Common myeloid progenitor, CD34-positive (primary cell): Measurements from ENCODE around the gene AIF1L.

ENCODE experiments used
- CTCF ChIA-PET: fragments of 350-600 bp; sonication (Branson Sonifier 250); formaldehyde crosslinking; loops from one replicate; lab custom pipeline; 2021; ENCODE audit warnings: antibody characterized with exemption; lab: Charles Lee
- POLR2A ChIA-PET: fragments of 350-600 bp; sonication (Branson Sonifier 250); formaldehyde crosslinking; loops from one replicate; lab custom pipeline; 2021; ENCODE audit warnings: antibody characterized with exemption; lab: Charles Lee
- DNase-seq, 3 donors: peaks; one replicate each; pipeline versions ENCODE4 v3.0.0 to v3.0.0-alpha.2; 2013
- H3K27ac ChIP-seq, 2 experiments: 1 replicate in 1 of 2; 2 replicates in 1 of 2; pipeline ENCODE4 v1.7.0; 2013; ENCODE audit warnings: inconsistent platforms in 2 of 2, low read length in 2 of 2, mild to moderate bottlenecking in 2 of 2, low read depth in 1 of 2, moderate library complexity in 1 of 2; ENCODE audit not compliant: severe bottlenecking in 2 of 2, insufficient read depth in 1 of 2, poor library complexity in 1 of 2
- H3K27me3 ChIP-seq, 5 experiments: replicated peaks in 2 of 5; 1 replicate in 3 of 5; 2 replicates in 2 of 5; pipeline versions ENCODE4 v1.6.1 to v1.7.0; 2013; ENCODE audit warnings: low read length in 4 of 5, mild to moderate bottlenecking in 2 of 5, moderate library complexity in 2 of 5, inconsistent platforms in 1 of 5; ENCODE audit not compliant: insufficient read depth in 5 of 5, control insufficient read depth in 4 of 5
- H3K36me3 ChIP-seq, 4 experiments: 1 replicate in 2 of 4; 2 replicates in 2 of 4; pipeline versions ENCODE4 v1.6.1 to v1.7.0; 2013; ENCODE audit warnings: low read length in 3 of 4, control low read depth in 1 of 4, mild to moderate bottlenecking in 1 of 4; ENCODE audit not compliant: control insufficient read depth in 4 of 4, insufficient read depth in 4 of 4
- H3K4me1 ChIP-seq, 4 experiments: 1 replicate in 3 of 4; 2 replicates in 1 of 4; pipeline versions ENCODE4 v1.6.1 to v1.7.1; 2013; ENCODE audit warnings: low read length in 3 of 4, mild to moderate bottlenecking in 3 of 4, control low read depth in 1 of 4, inconsistent platforms in 1 of 4, moderate library complexity in 1 of 4; ENCODE audit not compliant: control insufficient read depth in 4 of 4, insufficient read depth in 4 of 4; ENCODE audit errors: control extremely low read depth in 1 of 4
- H3K4me3 ChIP-seq, 7 experiments: 1 replicate in 4 of 7; 2 replicates in 3 of 7; pipeline versions ENCODE4 v1.5.1 to v1.7.0; 2013; ENCODE audit warnings: mild to moderate bottlenecking in 7 of 7, low read length in 6 of 7, moderate library complexity in 6 of 7, inconsistent platforms in 2 of 7, low read depth in 2 of 7, control low read depth in 1 of 7; ENCODE audit not compliant: insufficient read depth in 4 of 7, control insufficient read depth in 1 of 7; ENCODE audit errors: extremely low read depth in 1 of 7
- H3K9me3 ChIP-seq, 5 experiments: 1 replicate in 4 of 5; 2 replicates in 1 of 5; pipeline versions ENCODE4 v1.6.1 to v1.7.1; 2013; ENCODE audit warnings: low read length in 4 of 5, mild to moderate bottlenecking in 2 of 5, inconsistent platforms in 1 of 5, low read depth in 1 of 5, moderate library complexity in 1 of 5; ENCODE audit not compliant: control insufficient read depth in 4 of 5, insufficient read depth in 2 of 5; ENCODE audit errors: control extremely low read depth in 1 of 5
- WGBS: methylation state at CpG from one replicate; pipeline ENCODE4 v1.1.5; 2013; ENCODE audit not compliant: insufficient coverage; 5-methylcytosine and 5-hydroxymethylcytosine counted together

Gene AIF1L

DNA sequence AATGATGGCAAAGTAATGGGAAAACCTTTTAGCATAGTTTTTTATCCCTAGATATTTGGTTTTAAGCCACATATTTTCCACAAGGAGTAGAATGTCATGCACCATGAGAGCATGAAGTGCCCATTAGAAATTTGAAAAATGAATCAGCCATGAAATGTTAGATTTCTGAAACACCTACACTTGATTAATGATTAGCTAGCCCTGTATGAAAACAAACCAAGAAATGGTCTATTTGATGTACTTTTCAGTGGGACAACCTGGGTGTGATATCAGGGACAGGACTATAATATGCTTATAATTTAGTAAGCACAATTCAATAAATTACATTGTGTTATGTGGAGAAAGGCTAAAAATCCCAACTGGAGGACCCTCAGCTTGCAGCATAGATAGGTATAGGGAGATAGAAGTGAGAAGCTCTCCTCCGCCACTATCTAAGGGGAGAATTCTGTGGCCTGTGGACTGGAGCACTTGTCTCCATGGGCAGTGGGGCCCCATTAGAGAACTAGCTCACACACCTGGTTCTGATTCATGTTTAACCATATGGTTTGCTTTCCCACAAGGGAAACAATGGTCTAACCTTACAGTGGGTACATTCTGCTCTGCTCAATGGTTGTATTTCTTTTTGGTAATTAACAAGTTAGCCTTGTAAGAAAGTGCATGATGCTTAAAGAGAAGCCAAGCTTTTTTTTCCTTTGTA lies 64.2 kb downstream of the AIF1L start:
- ChIA-PET CTCF (interaction anchor here (1.0 kb wide), 1 partner anchor 17 kb away, joined by 4 read pairs; no protein-coding TSS in a partner anchor), POLR2A (no interaction called here)
- WGBS, result no CpG with 5 or more reads among the region's 1 CpG
- H3K9me3 ChIP-seq, result no peaks in the 10 kb centered on the region
- H3K4me1 ChIP-seq, result no peaks in the 10 kb centered on the region
- H3K27me3 ChIP-seq, result no peaks in the 10 kb centered on the region
- H3K27ac ChIP-seq, result peak overlapping the region in 1 of 2 experiments; percentile 7
- H3K4me3 ChIP-seq, result no peak overlapping the region
- DNase-seq, result no peak
- peaks cover 25 to 75% (median 51%) of the 10 kb centered on the region in 4 experiments for H3K36me3 ChIP-seq

DNA sequence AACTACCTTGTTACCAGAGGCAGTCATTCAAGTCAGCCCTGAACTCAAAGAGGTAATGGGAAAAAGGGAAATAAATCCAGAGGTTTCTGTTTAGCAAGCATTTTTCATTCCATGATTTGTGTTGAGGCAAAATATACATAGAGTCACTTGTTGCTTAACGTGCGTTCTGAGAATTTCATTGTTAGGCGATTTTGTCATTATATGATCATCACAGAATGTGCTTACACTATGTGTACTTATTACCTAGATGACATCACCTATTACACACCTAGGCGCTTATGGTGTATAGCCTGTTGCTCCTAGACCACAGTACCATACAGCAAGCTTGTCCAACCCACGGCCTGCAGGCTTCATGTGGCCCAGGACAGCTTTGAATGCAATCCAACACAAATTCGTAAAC lies 65.3 kb downstream of the AIF1L start:
- ChIA-PET POLR2A (no interaction called here), CTCF (interaction anchor here (0.6 to 1.5 kb wide), 4 partner anchors 12 to 175 kb away, joined by 4 to 5 read pairs (median 4); no protein-coding TSS in a partner anchor)
- Histone ChIP-seq H3K36me3 (peaks cover 29 to 76% (median 53%) of the 10 kb centered on the region in 4 experiments), H3K27me3 (no peaks in the 10 kb centered on the region), H3K4me1 (no peaks in the 10 kb centered on the region), H3K27ac (no peak overlapping the region), H3K4me3 (no peak overlapping the region), H3K9me3 (no peaks in the 10 kb centered on the region)
- 100% methylated on average over 2 of the region's 6 CpGs for WGBS
- no peak for DNase-seq

DNA sequence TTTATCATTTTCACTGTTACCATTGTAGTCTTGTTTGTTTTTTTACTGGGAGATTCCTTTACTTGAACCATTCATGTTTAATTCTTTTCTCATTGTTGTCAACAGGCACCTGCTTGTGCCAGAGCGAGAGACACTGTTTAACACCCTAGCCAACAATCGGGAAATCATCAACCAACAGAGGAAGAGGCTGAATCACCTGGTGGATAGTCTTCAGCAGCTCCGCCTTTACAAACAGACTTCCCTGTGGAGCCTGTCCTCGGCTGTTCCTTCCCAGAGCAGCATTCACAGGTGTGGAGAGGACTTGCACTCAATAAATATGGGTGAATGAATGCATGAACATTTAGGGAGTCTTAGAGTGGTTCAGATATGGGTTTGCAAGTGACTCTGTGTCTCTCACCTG lies 66.6 kb downstream of the AIF1L start:
- 93% methylated on average over 4 of the region's 4 CpGs for WGBS
- ChIA-PET POLR2A (no interaction called here), CTCF (interaction anchor here (0.9 to 1.5 kb wide), 3 partner anchors 11 to 52 kb away, joined by 3 to 5 read pairs (median 4); no protein-coding TSS in a partner anchor)
- Histone ChIP-seq H3K9me3 (no peaks in the 10 kb centered on the region), H3K27me3 (no peaks in the 10 kb centered on the region), H3K4me3 (no peak overlapping the region), H3K4me1 (no peaks in the 10 kb centered on the region), H3K36me3 (peaks cover 30 to 76% (median 53%) of the 10 kb centered on the region in 4 experiments), H3K27ac (no peak overlapping the region)
- no peak for DNase-seq

DNA sequence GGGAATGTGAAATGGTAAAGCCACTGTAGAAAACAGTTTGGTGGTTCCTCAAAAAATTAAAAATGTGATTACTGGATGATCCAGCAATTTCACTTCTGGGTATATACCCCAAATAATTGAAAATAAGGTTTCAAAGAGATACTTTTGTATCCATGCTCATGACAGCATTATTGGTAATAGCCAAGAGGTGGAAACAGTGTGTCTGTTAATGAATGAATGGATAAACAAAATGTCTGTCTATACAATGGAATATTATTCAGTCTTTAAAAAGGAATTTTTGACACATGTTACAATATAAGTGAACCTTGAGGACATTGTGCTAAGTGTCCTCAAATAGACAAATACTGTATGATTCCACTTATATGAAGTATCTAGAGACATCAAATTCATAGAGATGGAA lies 69.2 kb downstream of the AIF1L start:
- ChIA-PET CTCF (interaction anchor here (0.7 kb wide), 1 partner anchor 13 kb away, joined by 3 read pairs; no protein-coding TSS in a partner anchor), POLR2A (no interaction called here)
- Histone ChIP-seq H3K4me3 (no peak overlapping the region), H3K9me3 (no peaks in the 10 kb centered on the region), H3K27ac (no peak overlapping the region), H3K4me1 (no peaks in the 10 kb centered on the region), H3K27me3 (no peaks in the 10 kb centered on the region), H3K36me3 (peaks cover 26 to 61% (median 42%) of the 10 kb centered on the region in 4 experiments)
- no peak for DNase-seq

DNA sequence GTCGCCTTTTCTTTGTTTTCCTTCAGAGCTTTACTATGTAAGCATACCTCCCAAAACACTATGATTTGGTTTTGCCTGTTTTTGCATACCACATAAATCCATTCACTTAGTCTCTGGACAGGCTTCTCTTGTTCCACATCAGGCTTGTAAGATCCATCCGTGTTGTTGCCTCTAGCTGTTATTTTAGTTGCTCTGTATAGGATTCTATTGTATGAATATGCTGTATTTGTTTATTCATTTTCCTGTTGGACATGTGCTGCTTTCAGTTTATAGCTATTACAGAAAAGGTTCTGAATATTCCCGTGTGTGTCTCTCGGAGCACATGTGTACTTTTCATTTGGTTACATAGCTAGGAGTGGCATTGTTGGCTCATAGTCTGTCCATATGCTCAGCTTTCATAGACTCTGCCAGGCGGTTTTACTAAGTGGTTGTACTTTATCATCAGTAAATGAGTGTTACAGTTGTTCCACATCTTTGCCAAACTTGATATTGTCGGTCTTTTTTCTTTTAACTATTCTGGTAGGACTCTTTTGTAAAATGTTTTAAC lies 70.9 kb downstream of the AIF1L start:
- no peaks in the 10 kb centered on the region for H3K4me1 ChIP-seq
- no peak overlapping the region for H3K4me3 ChIP-seq
- POLR2A ChIA-PET, result interaction anchor here (0.7 kb wide), 1 partner anchor 13 kb away, joined by 3 read pairs; no protein-coding TSS in a partner anchor
- peaks cover 22 to 54% (median 35%) of the 10 kb centered on the region in 4 experiments for H3K36me3 ChIP-seq
- no peak overlapping the region for H3K27ac ChIP-seq
- no peak for DNase-seq
- CTCF ChIA-PET, result interaction anchor here (1.2 to 3.0 kb wide), 3 partner anchors 9 to 12 kb away, joined by 3 to 14 read pairs (median 3); no protein-coding TSS in a partner anchor
- H3K27me3 ChIP-seq, result no peaks in the 10 kb centered on the region
- no peaks in the 10 kb centered on the region for H3K9me3 ChIP-seq
- WGBS, result 98% methylated on average over 4 of the region's 6 CpGs

DNA sequence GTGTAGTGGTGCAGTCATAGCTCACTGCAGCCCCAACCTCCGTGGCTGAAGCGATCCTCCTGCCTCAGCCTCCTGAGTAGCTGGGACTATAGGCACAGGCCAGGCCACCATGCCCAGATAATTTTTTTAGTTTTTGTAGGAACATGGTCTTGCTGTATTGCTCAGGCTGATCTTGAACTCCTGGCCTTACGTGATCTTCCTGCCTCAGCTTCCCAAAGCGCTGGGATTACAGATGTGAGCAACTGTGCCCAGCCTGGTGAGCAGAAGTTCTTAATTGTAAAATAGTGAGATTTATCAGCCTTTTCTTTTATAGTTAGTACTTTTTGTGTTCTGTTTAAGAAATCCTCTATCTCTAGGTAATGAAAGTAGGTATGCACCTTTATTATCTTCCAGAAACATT lies 71.6 kb downstream of the AIF1L start:
- WGBS, result 100% methylated on average over 4 of the region's 4 CpGs
- Histone ChIP-seq H3K36me3 (peaks cover 19 to 47% (median 31%) of the 10 kb centered on the region in 4 experiments), H3K9me3 (no peaks in the 10 kb centered on the region), H3K27ac (no peak overlapping the region), H3K27me3 (no peaks in the 10 kb centered on the region), H3K4me1 (no peaks in the 10 kb centered on the region), H3K4me3 (no peak overlapping the region)
- ChIA-PET CTCF (interaction anchor here (0.8 to 3.0 kb wide), 4 partner anchors 8 to 182 kb away, joined by 3 to 14 read pairs (median 3); no protein-coding TSS in a partner anchor), POLR2A (interaction anchor here (0.6 kb wide), 1 partner anchor 10 kb away, joined by 3 read pairs; no protein-coding TSS in a partner anchor)
- no peak for DNase-seq
